Ishikawa (cell line): ENCODE data around the gene C7orf57.

Source experiments
- CEBPB ChIP-seq: IDR thresholded peaks from 2 replicates; pipeline ENCODE4 v1.6.1; 2012
- CREB1 ChIP-seq: IDR thresholded peaks from 2 replicates; pipeline ENCODE4 v1.6.1; 2012; ENCODE audit warnings: low read depth
- EGR1 ChIP-seq: IDR thresholded peaks from 2 replicates; pipeline ENCODE4 v1.6.1; 2012
- EP300 ChIP-seq: IDR thresholded peaks from 2 replicates; pipeline ENCODE4 v1.6.1; 2012; ENCODE audit warnings: borderline replicate concordance
- FOXM1 ChIP-seq: IDR thresholded peaks from 2 replicates; pipeline ENCODE4 v1.6.1; 2012; ENCODE audit warnings: low read depth, borderline replicate concordance
- MAX ChIP-seq: IDR thresholded peaks from 2 replicates; pipeline ENCODE4 v1.6.1; 2012
- NFIC ChIP-seq: IDR thresholded peaks from 2 replicates; pipeline ENCODE4 v1.6.1; 2012
- RAD21 ChIP-seq: IDR thresholded peaks from 2 replicates; pipeline ENCODE4 v1.6.1; 2012; ENCODE audit warnings: low read depth
- REST ChIP-seq: IDR thresholded peaks from 2 replicates; pipeline ENCODE4 v1.6.1; 2012; ENCODE audit warnings: low read depth, mild to moderate bottlenecking
- TAF1 ChIP-seq: IDR thresholded peaks from 2 replicates; pipeline ENCODE4 v1.6.1; 2012; ENCODE audit warnings: low read depth, mild to moderate bottlenecking
- TCF12 ChIP-seq: IDR thresholded peaks from 2 replicates; pipeline ENCODE4 v1.6.1; 2012; ENCODE audit warnings: low read depth
- TEAD4 ChIP-seq: IDR thresholded peaks from 2 replicates; pipeline ENCODE4 v1.6.1; 2012
- USF1 ChIP-seq: IDR thresholded peaks from 2 replicates; pipeline ENCODE4 v1.6.1; 2012
- YY1 ChIP-seq: IDR thresholded peaks from 2 replicates; pipeline ENCODE4 v1.6.1; 2012; ENCODE audit warnings: low read depth
- ZBTB7A ChIP-seq: IDR thresholded peaks from 2 replicates; pipeline ENCODE4 v1.6.1; 2012; ENCODE audit warnings: low read depth

The C7orf57 gene

GRCh38 chr7:48084727-48085432, 49.5 kb downstream of the C7orf57 start:
- TF ChIP-seq TAF1 (no peak), USF1 (no peak), CEBPB (no peak), NFIC (peak; percentile 67), EGR1 (no peak), REST (no peak), FOXM1 (0 out of 2 replicates have a peak, but pooled peaks have one; percentile 42), TEAD4 (peak; percentile 42; the same call in 1 of the 2 replicates), EP300 (peak; percentile 67; the same call in 1 of the 2 replicates), RAD21 (no peak), TCF12 (peak; percentile 71; the same call in 1 of the 2 replicates)

GRCh38 chr7:48085433-48085791, 50.1 kb downstream of the C7orf57 start:
- no peak for TF ChIP-seq CREB1
- TF ChIP-seq MAX: no peak
- no peak for TF ChIP-seq NFIC
- TF ChIP-seq RAD21: no peak
- no peak for TF ChIP-seq TAF1
- TF ChIP-seq REST: no peak
- no peak for TF ChIP-seq CEBPB
- no peak for TF ChIP-seq EGR1
- no peak for TF ChIP-seq ZBTB7A
- TF ChIP-seq EP300: no peak
- no peak for TF ChIP-seq YY1
- TF ChIP-seq TEAD4: no peak
- no peak for TF ChIP-seq TCF12
- no peak for TF ChIP-seq FOXM1
- no peak for TF ChIP-seq USF1

- no peak for TF ChIP-seq TAF1
- TF ChIP-seq CEBPB: no peak
- TF ChIP-seq EGR1: no peak
- TF ChIP-seq FOXM1: no peak
- no peak for TF ChIP-seq NFIC
- no peak for TF ChIP-seq USF1
- no peak for TF ChIP-seq MAX
- TF ChIP-seq TEAD4: no peak
- no peak for TF ChIP-seq REST
Measured at GRCh38 chr7:48085942-48086341, 50.6 kb downstream of the C7orf57 start.

- TF ChIP-seq FOXM1 (no peak), REST (no peak), NFIC (no peak), TAF1 (no peak)
Measured at GRCh38 chr7:48087349-48087748, 52.0 kb downstream of the C7orf57 start.
